OCI-LY1 (cell line): ENCODE results near the gene KRT32.
"Not testable (repeated sequence)": the region's sequence is repeated elsewhere in the genome, so short reads cannot be mapped to it uniquely, and the experiment has no call there.

Source experiments
- H2AFZ ChIP-seq: fragments of 200-600 bp; sonication (generic), shearing (Covaris generic); 2 replicates; pipeline ENCODE4 v1.6.0; 2014; ENCODE audit warnings: antibody characterized with exemption, mild to moderate bottlenecking, low read length
- H3F3A ChIP-seq: fragments of 200-600 bp; sonication (generic), shearing (Covaris generic); 2 replicates; pipeline ENCODE4 v1.6.0; 2014; ENCODE audit warnings: mild to moderate bottlenecking, antibody characterized with exemption, low read length, moderate library complexity; ENCODE audit not compliant: insufficient read depth
- H3K27ac ChIP-seq: fragments of 200-600 bp; sonication (generic); 2 replicates; pipeline ENCODE4 v1.5.1; 2014; ENCODE audit warnings: low read length, mixed run types, mild to moderate bottlenecking, low read depth; ENCODE audit not compliant: poor library complexity, severe bottlenecking
- H3K27me3 ChIP-seq: fragments of 200-600 bp; sonication (generic); 2 replicates; pipeline ENCODE4 v1.6.0; 2014; ENCODE audit warnings: antibody characterized with exemption, mild to moderate bottlenecking, low read length, moderate library complexity; ENCODE audit not compliant: insufficient read depth
- H3K36me3 ChIP-seq: fragments of 200-600 bp; sonication (generic); 2 replicates; pipeline ENCODE4 v1.6.1; 2014; ENCODE audit warnings: mild to moderate bottlenecking, antibody characterized with exemption, low read length, moderate library complexity, mixed read lengths; ENCODE audit not compliant: insufficient read depth
- H3K4me1 ChIP-seq: fragments of 200-600 bp; sonication (generic); 2 replicates; pipeline ENCODE4 v1.5.1; 2014; ENCODE audit warnings: mild to moderate bottlenecking, low read length, moderate library complexity; ENCODE audit not compliant: insufficient read depth, severe bottlenecking
- H3K4me2 ChIP-seq: fragments of 200-600 bp; sonication (generic), shearing (Covaris generic); 2 replicates; pipeline ENCODE4 v1.6.1; 2014; ENCODE audit warnings: low read length
- H3K4me3 ChIP-seq: fragments of 200-600 bp; sonication (generic); 2 replicates; pipeline ENCODE4 v1.5.1; 2014; ENCODE audit warnings: low read length, low read depth, mild to moderate bottlenecking, mixed read lengths; ENCODE audit not compliant: poor library complexity, severe bottlenecking
- H3K79me2 ChIP-seq: fragments of 200-600 bp; shearing (Covaris generic); 2 replicates; pipeline ENCODE4 v1.6.1; 2016; ENCODE audit warnings: mixed run types, low read length, mixed read lengths; ENCODE audit not compliant: insufficient read depth
- H3K9ac ChIP-seq: fragments of 200-600 bp; sonication (generic), shearing (Covaris generic); 2 replicates; pipeline ENCODE4 v1.6.1; 2014; ENCODE audit warnings: mild to moderate bottlenecking, low read length, mixed read lengths
- H3K9me2 ChIP-seq: fragments of 200-600 bp; sonication (generic), shearing (Covaris generic); 2 replicates; pipeline ENCODE4 v1.6.1; 2014; ENCODE audit warnings: low read depth, mild to moderate bottlenecking, low read length, mixed read lengths
- H3K9me3 ChIP-seq: fragments of 200-600 bp; shearing (Covaris generic); 2 replicates; pipeline ENCODE4 v1.6.1; 2014; ENCODE audit warnings: low read length, mixed read lengths
- H4K20me1 ChIP-seq: fragments of 200-600 bp; sonication (generic), shearing (Covaris generic); 2 replicates; pipeline ENCODE4 v1.6.0; 2016; ENCODE audit warnings: mild to moderate bottlenecking, low read length; ENCODE audit not compliant: insufficient read depth
- CTCF ChIP-seq: fragments of 200-600 bp; sonication (generic), shearing (Covaris generic); IDR thresholded peaks from 2 replicates; pipeline ENCODE4 v1.5.1; 2017; ENCODE audit warnings: mild to moderate bottlenecking, antibody characterized with exemption, low read length, moderate library complexity, mixed read lengths
- EZH2 ChIP-seq: fragments of 200-600 bp; sonication (generic), shearing (Covaris generic); IDR thresholded peaks from 2 replicates; pipeline ENCODE4 v1.8.0; 2017; ENCODE audit warnings: borderline replicate concordance, mixed run types, mild to moderate bottlenecking, antibody characterized with exemption, low read length, moderate library complexity, mixed read lengths

KRT32 gene

DNA sequence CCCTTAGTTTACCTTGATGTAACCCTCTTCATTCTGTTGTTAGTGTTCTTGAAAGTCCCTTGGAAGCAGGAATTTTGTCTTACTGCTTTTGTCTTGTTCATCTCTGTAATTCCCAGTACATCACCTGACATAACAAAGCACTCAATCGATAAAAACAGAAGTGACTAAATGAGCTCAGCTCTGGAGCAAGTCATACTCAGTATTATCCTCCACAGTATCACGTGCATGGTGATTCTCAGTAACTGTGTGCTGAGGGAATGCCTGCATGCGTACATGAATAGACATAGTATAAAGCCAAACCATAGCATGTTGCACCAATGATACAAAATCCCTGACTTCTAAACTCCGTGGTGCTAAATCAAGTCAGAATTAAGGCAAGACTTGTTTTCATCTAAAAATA is 33.6 kb downstream of the KRT32 start:
- Histone ChIP-seq H3K27me3 (no peaks in the 10 kb centered on the region), H3K4me1 (no peaks in the 10 kb centered on the region), H3K79me2 (no peaks in the 10 kb centered on the region), H3K4me2 (no peak overlapping the region), H4K20me1 (no peaks in the 10 kb centered on the region; the same call in 1 of the 2 replicates), H3K27ac (no peak overlapping the region), H3K9me3 (no peaks in the 10 kb centered on the region), H3K9me2 (no peaks in the 10 kb centered on the region), H3F3A (no peaks in the 10 kb centered on the region), H3K36me3 (no peaks in the 10 kb centered on the region), H3K9ac (no peak overlapping the region), H3K4me3 (no peak overlapping the region), H2AFZ (no peak overlapping the region)
- no peak for TF ChIP-seq EZH2

GRCh38 chr17:41430376-41430775 is 36.8 kb downstream of the KRT32 start:
- H3K9me2 ChIP-seq, H3K79me2 ChIP-seq, H3K4me1 ChIP-seq, H2AFZ ChIP-seq, H3K27me3 ChIP-seq, H3K4me2 ChIP-seq, H3K27ac ChIP-seq, H3F3A ChIP-seq, H3K36me3 ChIP-seq, H3K9me3 ChIP-seq, H3K9ac ChIP-seq, H4K20me1 ChIP-seq, H3K4me3 ChIP-seq: not testable (repeated sequence)

- TF ChIP-seq CTCF (no peak), EZH2 (no peak)
- H3K4me2 ChIP-seq = no peak overlapping the region
- no peaks in the 10 kb centered on the region for H3K4me1 ChIP-seq
Observed at GRCh38 chr17:41429667-41430066, 37.5 kb downstream of the KRT32 start.

GRCh38 chr17:41428591-41429291 is 38.4 kb downstream of the KRT32 start:
- H3K27ac ChIP-seq = no peak overlapping the region
- H3F3A ChIP-seq = no peaks in the 10 kb centered on the region
- no peaks in the 10 kb centered on the region for H3K9me2 ChIP-seq
- no peaks in the 10 kb centered on the region for H3K4me1 ChIP-seq
- H3K4me3 ChIP-seq = no peak overlapping the region
- H3K9ac ChIP-seq = no peak overlapping the region
- no peak overlapping the region for H3K4me2 ChIP-seq
- no peaks in the 10 kb centered on the region for H3K9me3 ChIP-seq
- TF ChIP-seq CTCF (no peak), EZH2 (no peak)
- no peaks in the 10 kb centered on the region for H3K36me3 ChIP-seq
- H4K20me1 ChIP-seq = no peaks in the 10 kb centered on the region
- no peak overlapping the region for H2AFZ ChIP-seq
- H3K79me2 ChIP-seq = no peaks in the 10 kb centered on the region
- no peaks in the 10 kb centered on the region for H3K27me3 ChIP-seq

More at GRCh38 chr17:41429667-41430066, 37.5 kb downstream of the KRT32 start:
- Histone ChIP-seq H3K27me3 (no peaks in the 10 kb centered on the region), H3K27ac (no peak overlapping the region), H3K36me3 (no peaks in the 10 kb centered on the region), H3K9me2 (no peaks in the 10 kb centered on the region), H3F3A (no peaks in the 10 kb centered on the region), H4K20me1 (no peaks in the 10 kb centered on the region), H3K9me3 (no peaks in the 10 kb centered on the region), H2AFZ (no peak overlapping the region), H3K9ac (no peak overlapping the region), H3K4me3 (no peak overlapping the region), H3K79me2 (no peaks in the 10 kb centered on the region)
